Activated T-helper 1 cell treated with Interleukin-2 at 50 U/mL for 16 hours (primary cell): Measurements from ENCODE around the gene ARMC5.
A peak's percentile ranks its signal among the peaks of the same experiment; 100 is the strongest.
"Not testable (repeated sequence)": the region's sequence is repeated elsewhere in the genome, so short reads cannot be mapped to it uniquely, and the experiment has no call there.

ENCODE experiments used
- DNase-seq: peaks from one replicate; pipeline ENCODE4 v3.0.0-alpha.2; 2020; ENCODE audit warnings: low read depth

Gene ARMC5

GRCh38 chr16:31458844-31459686 is at the start of gene ARMC5:
Gene ARMC5 (plus strand): TSS chr16:31459501. CDS start chr16:31459525, 24 bp downstream.
- DNase-seq: peak; percentile 94

GRCh38 chr16:31410082-31410481 is 49.2 kb upstream of the ARMC5 start:
- no peak for DNase-seq

GRCh38 chr16:31411024-31411844 is 48.1 kb upstream of the ARMC5 start:
- no peak for DNase-seq

GRCh38 chr16:31412750-31413149 is 46.6 kb upstream of the ARMC5 start:
- no peak for DNase-seq

- no peak for DNase-seq
Observed at GRCh38 chr16:31413381-31413780, 45.9 kb upstream of the ARMC5 start.

GRCh38 chr16:31413943-31414342 is 45.4 kb upstream of the ARMC5 start:
- no peak for DNase-seq

GRCh38 chr16:31414706-31415105 is 44.6 kb upstream of the ARMC5 start:
- DNase-seq: no peak

GRCh38 chr16:31416371-31416770 is 42.9 kb upstream of the ARMC5 start:
- DNase-seq: no peak

GRCh38 chr16:31417036-31417435 is 42.3 kb upstream of the ARMC5 start:
- not testable (repeated sequence) for DNase-seq

GRCh38 chr16:31417916-31418315 is 41.4 kb upstream of the ARMC5 start:
- no peak for DNase-seq

GRCh38 chr16:31420037-31420436 is 39.3 kb upstream of the ARMC5 start:
- no peak for DNase-seq

- DNase-seq: no peak
Observed at GRCh38 chr16:31421587-31421986, 37.7 kb upstream of the ARMC5 start.

- no peak for DNase-seq
Observed at GRCh38 chr16:31423241-31423640, 36.1 kb upstream of the ARMC5 start.

GRCh38 chr16:31423801-31424200 is 35.5 kb upstream of the ARMC5 start:
- DNase-seq: no peak

GRCh38 chr16:31427441-31428278 is 31.6 kb upstream of the ARMC5 start:
- DNase-seq: peak; percentile 40

- DNase-seq: no peak
Observed at GRCh38 chr16:31428279-31428597, 31.1 kb upstream of the ARMC5 start, which contains the start of gene COX6A2. Gene COX6A2 (minus strand): TSS chr16:31428360. CDS start chr16:31428325, 35 bp downstream.

- DNase-seq: no peak
Observed at GRCh38 chr16:31428638-31429247, 30.6 kb upstream of the ARMC5 start.

- no peak for DNase-seq
Observed at GRCh38 chr16:31429314-31429713, 30.0 kb upstream of the ARMC5 start.

GRCh38 chr16:31429796-31430195 is 29.5 kb upstream of the ARMC5 start:
- DNase-seq: no peak

GRCh38 chr16:31430380-31431052 is 28.8 kb upstream of the ARMC5 start:
- no peak for DNase-seq
